DMS53 treated with DMSO at 0.1 percent for 48 hours (cell line): ENCODE results near the gene MAML2.

Source experiments
- DNase-seq: peaks from one replicate; lab custom pipeline; 2025; ENCODE audit not compliant: unreplicated experiment; lab: John Stamatoyannopoulos, UW

MAML2 gene

GRCh38 chr11:96137373-96137772 lies 205.6 kb downstream of the MAML2 start:
- DNase-seq: no peak

GRCh38 chr11:96136613-96137298 lies 206.2 kb downstream of the MAML2 start:
- no peak for DNase-seq

GRCh38 chr11:96134602-96135001 lies 208.4 kb downstream of the MAML2 start:
- peak; percentile 26 for DNase-seq

GRCh38 chr11:96132437-96132836 lies 210.6 kb downstream of the MAML2 start:
- peak; percentile 87 for DNase-seq

- DNase-seq: no peak
These were observed 212.9 kb downstream of the MAML2 start for GRCh38 chr11:96130061-96130620.

- DNase-seq: no peak
These were observed 215.4 kb downstream of the MAML2 start for GRCh38 chr11:96127596-96127959.

- DNase-seq: no peak
These were observed 215.9 kb downstream of the MAML2 start for GRCh38 chr11:96126917-96127595.

- no peak for DNase-seq
These were observed 217.6 kb downstream of the MAML2 start for GRCh38 chr11:96125400-96125799.

- DNase-seq: no peak
These were observed 218.8 kb downstream of the MAML2 start for GRCh38 chr11:96124155-96124554.

GRCh38 chr11:96123301-96123700 lies 219.7 kb downstream of the MAML2 start:
- no peak for DNase-seq

GRCh38 chr11:96122601-96123074 lies 220.4 kb downstream of the MAML2 start:
- no peak for DNase-seq

- DNase-seq: no peak
These were observed 223.8 kb downstream of the MAML2 start for GRCh38 chr11:96119211-96119610.

GRCh38 chr11:96116376-96116775 lies 226.6 kb downstream of the MAML2 start:
- DNase-seq: no peak

- peak; percentile 29 for DNase-seq
These were observed 228.6 kb downstream of the MAML2 start for GRCh38 chr11:96114178-96115064.

GRCh38 chr11:96113193-96113681 lies 229.8 kb downstream of the MAML2 start:
- no peak for DNase-seq

GRCh38 chr11:96112192-96113128 lies 230.5 kb downstream of the MAML2 start:
- DNase-seq: no peak

GRCh38 chr11:96111308-96111707 lies 231.7 kb downstream of the MAML2 start:
- no peak for DNase-seq

- DNase-seq: peak; percentile 16
These were observed 232.7 kb downstream of the MAML2 start for GRCh38 chr11:96110302-96110701.

- DNase-seq: no peak
These were observed 233.5 kb downstream of the MAML2 start for GRCh38 chr11:96109331-96110030.
